Activated CD4-positive, alpha-beta T cell treated with anti-CD3 and anti-CD28 coated beads for 24 hours (primary cell): ENCODE data around the gene GADL1.

Experiments
- DNase-seq, 2 donors: peaks; one replicate each; pipeline ENCODE4 v3.0.0-alpha.2; 2020; ENCODE audit warnings: low read depth in 2 of 2

Gene GADL1

GRCh38 chr3:30811151-30811795 is 83.2 kb downstream of the GADL1 start:
- DNase-seq, result no peak

- DNase-seq, result no peak
Measured at GRCh38 chr3:30810625-30811024, 83.8 kb downstream of the GADL1 start.

GRCh38 chr3:30805695-30806094 is 88.8 kb downstream of the GADL1 start:
- DNase-seq, result no peak

- no peak for DNase-seq
Measured at GRCh38 chr3:30804984-30805383, 89.5 kb downstream of the GADL1 start.

- DNase-seq, result no peak
Measured at GRCh38 chr3:30795176-30795575, 99.3 kb downstream of the GADL1 start.

GRCh38 chr3:30793740-30794139 is 100.7 kb downstream of the GADL1 start:
- no peak for DNase-seq

GRCh38 chr3:30790150-30790549 is 104.3 kb downstream of the GADL1 start:
- DNase-seq, result no peak

- no peak for DNase-seq
Measured at GRCh38 chr3:30786365-30786764, 108.1 kb downstream of the GADL1 start.

GRCh38 chr3:30779686-30780287 is 114.7 kb downstream of the GADL1 start:
- DNase-seq, result no peak

GRCh38 chr3:30778933-30779332 is 115.5 kb downstream of the GADL1 start:
- DNase-seq, result no peak

- no peak for DNase-seq
Measured at GRCh38 chr3:30777426-30778113, 116.9 kb downstream of the GADL1 start.

- DNase-seq, result no peak
Measured at GRCh38 chr3:30776186-30776815, 118.2 kb downstream of the GADL1 start.

GRCh38 chr3:30775040-30775439 is 119.4 kb downstream of the GADL1 start:
- no peak for DNase-seq

GRCh38 chr3:30774062-30774461 is 120.4 kb downstream of the GADL1 start:
- no peak for DNase-seq

- no peak for DNase-seq
Measured at GRCh38 chr3:30770387-30770786, 124.1 kb downstream of the GADL1 start.

- peak; percentile 55 to 68 for DNase-seq
Measured at GRCh38 chr3:30768703-30769550, 125.5 kb downstream of the GADL1 start.

- DNase-seq, result no peak
Measured at GRCh38 chr3:30768046-30768445, 126.4 kb downstream of the GADL1 start.

- DNase-seq, result no peak
Measured at GRCh38 chr3:30766522-30766921, 127.9 kb downstream of the GADL1 start.

- DNase-seq, result no peak
Measured at GRCh38 chr3:30764891-30765290, 129.6 kb downstream of the GADL1 start.

- DNase-seq, result no peak
Measured at GRCh38 chr3:30764281-30764680, 130.2 kb downstream of the GADL1 start.

- no peak for DNase-seq
Measured at GRCh38 chr3:30761374-30761773, 133.1 kb downstream of the GADL1 start.

- no peak for DNase-seq
Measured at GRCh38 chr3:30760737-30761136, 133.7 kb downstream of the GADL1 start.
